ENCODE data around the gene GAREM2.

Gene GAREM2

DNA sequence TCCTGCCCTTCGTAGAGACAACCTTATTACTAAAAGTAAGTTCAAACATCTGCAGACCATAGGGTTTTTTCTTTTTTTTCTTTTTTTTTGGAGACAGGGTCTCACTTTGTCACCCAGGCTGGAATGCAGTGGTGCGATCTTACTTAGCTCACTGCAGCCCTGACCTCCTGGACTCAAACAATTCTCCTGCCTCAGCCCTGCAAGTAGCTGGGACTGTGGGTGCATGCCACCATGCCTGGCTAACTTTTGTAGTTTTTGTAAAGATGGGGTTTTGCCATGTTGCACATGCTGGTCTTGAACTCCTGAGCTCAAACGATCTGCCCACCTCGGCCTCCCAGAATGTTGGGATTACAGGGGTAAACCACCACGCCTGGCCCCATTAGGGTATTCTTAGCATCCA is 39.1 kb downstream of the GAREM2 start:
- Histone ChIP-seq H3K4me1 (ENCODE audit: insufficient read depth, low read length, severe bottlenecking) (no peaks in the 10 kb centered on the region), H3K36me3 (ENCODE audit: insufficient read depth, low read length) (peaks cover 92% of the 10 kb centered on the region)

DNA sequence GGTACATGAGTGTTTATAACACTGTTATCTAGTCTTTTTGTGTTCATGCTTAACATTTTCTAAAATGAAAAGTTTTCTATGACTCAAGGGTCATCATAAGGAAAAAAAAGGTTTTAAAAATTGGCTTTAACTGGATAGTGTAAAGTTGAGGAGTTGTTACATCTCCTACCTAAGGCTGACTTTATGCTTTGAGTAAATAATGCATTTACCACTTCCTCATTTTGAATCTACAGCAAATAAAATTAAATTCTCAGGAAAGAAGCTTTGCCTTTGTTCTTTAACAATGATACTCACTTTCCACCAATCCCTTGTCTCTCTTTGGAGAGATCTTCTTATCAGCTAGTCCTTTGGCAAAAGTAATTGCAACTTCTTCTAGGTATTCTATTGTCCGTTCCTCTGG is 41.9 kb downstream of the GAREM2 start:
- Histone ChIP-seq H3F3A (ENCODE audit: insufficient read depth, low read length) (no peaks in the 10 kb centered on the region; the same call in 1 of the 2 replicates), H3K4me3 (ENCODE audit: low read depth, low read length, poor library complexity, severe bottlenecking) (no peak overlapping the region), H3K4me2 (ENCODE audit: low read length) (no peak overlapping the region), H3K27ac (ENCODE audit: low read depth, low read length, poor library complexity, severe bottlenecking) (no peak overlapping the region), H3K9me2 (ENCODE audit: low read depth, low read length) (no peaks in the 10 kb centered on the region), H2AFZ (ENCODE audit: low read length) (no peak overlapping the region), H3K4me1 (ENCODE audit: insufficient read depth, low read length, severe bottlenecking) (no peaks in the 10 kb centered on the region), H3K9ac (ENCODE audit: low read length) (no peak overlapping the region), H4K20me1 (ENCODE audit: insufficient read depth, low read length) (no peaks in the 10 kb centered on the region), H3K79me2 (ENCODE audit: insufficient read depth, low read length) (no peaks in the 10 kb centered on the region), H3K27me3 (ENCODE audit: insufficient read depth, low read length) (no peaks in the 10 kb centered on the region), H3K36me3 (ENCODE audit: insufficient read depth, low read length) (peaks cover 83% of the 10 kb centered on the region), H3K9me3 (ENCODE audit: low read length) (no peaks in the 10 kb centered on the region)
- TF ChIP-seq CTCF (IDR thresholded peaks at IDR 0.05; ENCODE audit: low read length), result no peak
- TF ChIP-seq EZH2 (IDR thresholded peaks at IDR 0.05; ENCODE audit: borderline replicate concordance, low read length), result no peak

More for the DNA sequence above, 39.1 kb downstream of the GAREM2 start:
- no peak overlapping the region for H2AFZ ChIP-seq (ENCODE audit: low read length)
- H3K79me2 ChIP-seq (ENCODE audit: insufficient read depth, low read length), result no peaks in the 10 kb centered on the region
- no peaks in the 10 kb centered on the region for H3K27me3 ChIP-seq (ENCODE audit: insufficient read depth, low read length)
- TF ChIP-seq CTCF (IDR thresholded peaks at IDR 0.05; ENCODE audit: low read length) (no peak), EZH2 (IDR thresholded peaks at IDR 0.05; ENCODE audit: borderline replicate concordance, low read length) (no peak)
- H4K20me1 ChIP-seq (ENCODE audit: insufficient read depth, low read length), result no peaks in the 10 kb centered on the region
- no peaks in the 10 kb centered on the region for H3K9me3 ChIP-seq (ENCODE audit: low read length)
- H3K27ac ChIP-seq (ENCODE audit: low read depth, low read length, poor library complexity, severe bottlenecking), result no peak overlapping the region
- H3K4me3 ChIP-seq (ENCODE audit: low read depth, low read length, poor library complexity, severe bottlenecking), result no peak overlapping the region
- no peak overlapping the region for H3K4me2 ChIP-seq (ENCODE audit: low read length)
- no peak overlapping the region for H3K9ac ChIP-seq (ENCODE audit: low read length)
- H3K9me2 ChIP-seq (ENCODE audit: low read depth, low read length), result no peaks in the 10 kb centered on the region
- no peaks in the 10 kb centered on the region; the same call in 1 of the 2 replicates for H3F3A ChIP-seq (ENCODE audit: insufficient read depth, low read length)

DNA sequence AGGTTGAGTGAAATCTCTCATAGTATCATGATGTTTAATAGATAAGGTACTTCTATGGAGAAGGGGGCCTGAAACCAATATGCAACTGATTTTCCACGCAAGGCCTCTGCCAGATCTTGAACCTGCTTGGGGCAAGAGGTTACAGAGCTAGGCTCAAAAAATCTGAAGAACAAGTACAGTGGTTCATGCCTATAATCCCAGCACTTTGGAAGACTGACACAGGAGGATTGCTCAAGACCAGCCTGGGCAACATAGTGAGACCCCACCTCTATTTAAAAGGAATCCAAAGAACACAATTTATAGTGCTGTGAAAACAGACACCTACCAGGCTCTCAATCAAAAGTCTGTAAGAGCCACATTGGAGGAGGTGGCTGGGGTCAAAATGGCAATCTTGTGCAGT is 42.9 kb downstream of the GAREM2 start:
- Histone ChIP-seq H3F3A (ENCODE audit: insufficient read depth, low read length) (no peaks in the 10 kb centered on the region; the same call in 1 of the 2 replicates), H3K4me2 (ENCODE audit: low read length) (no peak overlapping the region), H2AFZ (ENCODE audit: low read length) (no peak overlapping the region), H3K27me3 (ENCODE audit: insufficient read depth, low read length) (no peaks in the 10 kb centered on the region), H3K9ac (ENCODE audit: low read length) (no peak overlapping the region), H3K4me1 (ENCODE audit: insufficient read depth, low read length, severe bottlenecking) (no peaks in the 10 kb centered on the region), H3K4me3 (ENCODE audit: low read depth, low read length, poor library complexity, severe bottlenecking) (no peak overlapping the region), H3K9me2 (ENCODE audit: low read depth, low read length) (no peaks in the 10 kb centered on the region), H3K36me3 (ENCODE audit: insufficient read depth, low read length) (peaks cover 84% of the 10 kb centered on the region), H3K9me3 (ENCODE audit: low read length) (no peaks in the 10 kb centered on the region), H3K79me2 (ENCODE audit: insufficient read depth, low read length) (no peaks in the 10 kb centered on the region), H4K20me1 (ENCODE audit: insufficient read depth, low read length) (no peaks in the 10 kb centered on the region), H3K27ac (ENCODE audit: low read depth, low read length, poor library complexity, severe bottlenecking) (no peak overlapping the region)
- TF ChIP-seq CTCF (IDR thresholded peaks at IDR 0.05; ENCODE audit: low read length) (no peak), EZH2 (IDR thresholded peaks at IDR 0.05; ENCODE audit: borderline replicate concordance, low read length) (no peak)
